HTR-8/SVneo (cell line): Measurements from ENCODE around the gene FADS2.

Experiments used
- DNase-seq: peaks from one replicate; pipeline ENCODE4 v3.0.0; 2011; ENCODE audit warnings: low spot score, mixed read lengths; ENCODE audit not compliant: insufficient read length
- FAIRE-seq: peaks from 2 replicates; lab custom pipeline; 2011; peaks lifted over from hg19 to GRCh38; lab: Jason Lieb, UNC

Gene FADS2

GRCh38 chr11:61842528-61842820 lies 14.4 kb downstream of the FADS2 start:
- FAIRE-seq, result no peak
- DNase-seq, result no peak

GRCh38 chr11:61844909-61845565 lies 16.9 kb downstream of the FADS2 start:
- FAIRE-seq (no peak), DNase-seq (no peak)

- FAIRE-seq (no peak), DNase-seq (no peak)
These were observed 18.4 kb downstream of the FADS2 start for GRCh38 chr11:61846362-61847020.

- DNase-seq, result no peak
- no peak for FAIRE-seq
These were observed 19.9 kb downstream of the FADS2 start for GRCh38 chr11:61847914-61848581.

GRCh38 chr11:61848631-61849030 lies 20.5 kb downstream of the FADS2 start:
- no peak for DNase-seq
- FAIRE-seq, result no peak

GRCh38 chr11:61850687-61851086 lies 22.6 kb downstream of the FADS2 start:
- no peak for DNase-seq
- no peak for FAIRE-seq

GRCh38 chr11:61851113-61851899 lies 23.2 kb downstream of the FADS2 start:
- no peak for FAIRE-seq
- no peak for DNase-seq

- DNase-seq (no peak), FAIRE-seq (no peak)
These were observed 23.8 kb downstream of the FADS2 start for GRCh38 chr11:61851900-61852295.

- FAIRE-seq, result no peak
These were observed 25.6 kb downstream of the FADS2 start for GRCh38 chr11:61853698-61854169.

GRCh38 chr11:61854206-61854895 lies 26.3 kb downstream of the FADS2 start:
- DNase-seq (no peak), FAIRE-seq (no peak)

More at GRCh38 chr11:61853698-61854169, 25.6 kb downstream of the FADS2 start:
- no peak for DNase-seq

GRCh38 chr11:61854966-61855714 lies 27.0 kb downstream of the FADS2 start:
- FAIRE-seq, result no peak
- DNase-seq, result no peak

GRCh38 chr11:61855939-61856680 lies 28.0 kb downstream of the FADS2 start:
- no peak for FAIRE-seq
- no peak for DNase-seq

GRCh38 chr11:61860054-61860903 lies 32.2 kb downstream of the FADS2 start:
- no peak for FAIRE-seq
- DNase-seq, result no peak

GRCh38 chr11:61861634-61862033 lies 33.5 kb downstream of the FADS2 start:
- DNase-seq, result no peak
- no peak for FAIRE-seq

GRCh38 chr11:61862714-61863547 lies 34.8 kb downstream of the FADS2 start:
- DNase-seq (no peak), FAIRE-seq (no peak)

- DNase-seq (no peak), FAIRE-seq (no peak)
These were observed 35.5 kb downstream of the FADS2 start for GRCh38 chr11:61863548-61864081.
